Right lobe of liver (tissue), 6 donors: ENCODE measurements around the gene UBE2V1. TPM values are rescaled to one million over a fixed set of nuclear protein-coding genes. Genes with fewer than 3 reads are reported as not detected.

Experiments
- ATAC-seq, 4 donors: fragments of 200-7000 bp; cut with Tn5 transposase; one replicate each; pipeline ENCODE4 v1.9.1; 2020; ENCODE audit warnings: mild to moderate bottlenecking in 4 of 4, moderate library complexity in 4 of 4
- DNase-seq, 3 donors: peaks; one replicate each; pipeline ENCODE4 v3.0.0-alpha.2; 2020
- H3K27ac ChIP-seq, 3 donors: fragments of 200-600 bp; one replicate each; pipeline ENCODE4 v1.8.0; 2022
- H3K27me3 ChIP-seq, 2 donors: fragments of 200-600 bp; one replicate each; pipeline ENCODE4 v1.8.0; 2022
- H3K36me3 ChIP-seq, 4 donors: fragments of 200-600 bp; sonication (generic) in 1 of 4; one replicate each; pipeline versions ENCODE4 v1.5.1 to v1.8.0; 2017 to 2022; ENCODE audit warnings: control low read depth in 1 of 4
- H3K4me1 ChIP-seq, 4 donors: fragments of 200-600 bp; sonication (generic) in 1 of 4; one replicate each; pipeline versions ENCODE4 v1.5.1 to v1.8.0; 2017 to 2022; ENCODE audit warnings: control low read depth in 1 of 4
- H3K4me3 ChIP-seq, 3 donors: fragments of 200-600 bp; one replicate each; pipeline ENCODE4 v1.8.0; 2022
- H3K9me3 ChIP-seq, 4 donors: fragments of 200-600 bp; sonication (generic) in 1 of 4; one replicate each; pipeline versions ENCODE4 v1.5.1 to v1.8.0; 2017 to 2022; ENCODE audit warnings: control low read depth in 1 of 4
- CTCF ChIP-seq, 4 donors: fragments of 200-600 bp in 3 of 4; fragments of 450-650 bp in 1 of 4; IDR thresholded peaks; one replicate each; pipeline versions ENCODE4 v1.5.1 to v1.8.0; 2016 to 2022; ENCODE audit warnings: antibody characterized with exemption in 4 of 4, mild to moderate bottlenecking in 2 of 4
- POLR2A ChIP-seq: fragments of 450-650 bp; IDR thresholded peaks from one replicate; pipeline ENCODE4 v1.6.1; 2017; ENCODE audit warnings: antibody characterized with exemption, mild to moderate bottlenecking
- WGBS: methylation state at CpG from one replicate; pipeline ENCODE4 v1.1.6; 2018; ENCODE audit warnings: low coverage, low lambda C conversion rate; ENCODE audit not compliant: insufficient coverage; ENCODE audit errors: missing lambda C conversion rate; 5-methylcytosine and 5-hydroxymethylcytosine counted together
- intact Hi-C, 2 donors: fragments of 100-400 bp; cut with DNase I; formaldehyde crosslinking; loops; one replicate each; pipeline versions ENCODE4 v1.11.2 to v1.14.1; 2022
- total RNA-seq, 6 experiments: library from RNA; depleted of rRNA in 2 of 6; stranded (reverse); fragments of >200 nt in 2 of 6; fragmentation: NEBNext Ultra II Directional in 3 of 6; extraction: Animal tissue kit (Norgen Biotek cat#: 25700) in 3 of 6; gene quantifications; one replicate each; pipeline versions ENCODE4 v1.1.0 to v1.2.4, GENCODE V29; 2016 to 2023
- donor health status: DM: no; HTN: yes; CAD: no.
- donor health status: DM: no; HTN: no; CAD: no.
- donor health status: DM: no; HTN: no; CAD: no.
- donor health status: DM: no; HTN: yes; CAD: no.
- donor health status: DM: no; HTN: yes; CAD: no.

Gene UBE2V1
- total RNA-seq, 6 experiments from 2014 or later = 38.2 to 49.4 (median 44.3) TPM

- ATAC-seq (no peak), DNase-seq (no peak)
- peak overlapping the region; percentile 19 to 64 (median 45) for H3K27ac ChIP-seq
- TF ChIP-seq POLR2A (no peak), CTCF (IDR thresholded peaks at IDR 0.05) (no peak)
- H3K36me3 ChIP-seq = no peaks in the 10 kb centered on the region
- intact Hi-C loops = loop anchor here in 1 of 2 donors (5.0 kb wide), 1 partner anchor 57 kb away; no protein-coding TSS in a partner anchor
- peak overlapping the region; percentile 32 to 63 (median 59) for H3K4me3 ChIP-seq
- H3K9me3 ChIP-seq = no peaks in the 10 kb centered on the region
- WGBS = 48% methylated on average over 6 of the region's 6 CpGs
- H3K4me1 ChIP-seq = peaks cover 0 to 45% (median 20%) of the 10 kb centered on the region in 4 donors
- no peaks in the 10 kb centered on the region for H3K27me3 ChIP-seq
Measured at GRCh38 chr20:50115041-50115512, 2.1 kb upstream of the UBE2V1 start.

GRCh38 chr20:50113420-50114224 lies 672 bp upstream of the UBE2V1 start:
- ATAC-seq = no peak
- intact Hi-C loops = no loop called here
- H3K27ac ChIP-seq = peak overlapping the region; percentile 94 to 97 (median 95)
- no peaks in the 10 kb centered on the region for H3K36me3 ChIP-seq
- no peak for TF ChIP-seq POLR2A
- no peak for TF ChIP-seq CTCF (IDR thresholded peaks at IDR 0.05)
- no peak for DNase-seq
- H3K4me3 ChIP-seq = peak overlapping the region; percentile 89 to 99 (median 98)
- no peaks in the 10 kb centered on the region for H3K9me3 ChIP-seq
- no peaks in the 10 kb centered on the region for H3K27me3 ChIP-seq
- 8% methylated on average over 10 of the region's 11 CpGs for WGBS
- peaks cover 0 to 48% (median 25%) of the 10 kb centered on the region in 4 donors for H3K4me1 ChIP-seq

GRCh38 chr20:50111829-50112495 lies 988 bp downstream of the UBE2V1 start:
- WGBS = 11% methylated on average over 8 of the region's 9 CpGs
- H3K9me3 ChIP-seq = no peaks in the 10 kb centered on the region
- H3K27me3 ChIP-seq = no peaks in the 10 kb centered on the region
- no peak for TF ChIP-seq POLR2A
- TF ChIP-seq CTCF (IDR thresholded peaks at IDR 0.05) = no peak
- no peaks in the 10 kb centered on the region for H3K36me3 ChIP-seq
- peak overlapping the region; percentile 89 to 99 (median 98) for H3K4me3 ChIP-seq
- intact Hi-C loops = no loop called here
- DNase-seq = no peak
- no peak for ATAC-seq
- H3K27ac ChIP-seq = peak overlapping the region; percentile 94 to 97 (median 95)
- peaks cover 0 to 48% (median 26%) of the 10 kb centered on the region in 4 donors for H3K4me1 ChIP-seq

GRCh38 chr20:50111120-50111828 lies 1.7 kb downstream of the UBE2V1 start:
- Histone ChIP-seq H3K27me3 (no peaks in the 10 kb centered on the region), H3K4me1 (peaks cover 0 to 47% (median 25%) of the 10 kb centered on the region in 4 donors), H3K9me3 (no peaks in the 10 kb centered on the region), H3K36me3 (no peaks in the 10 kb centered on the region), H3K27ac (no peak overlapping the region), H3K4me3 (peak overlapping the region in 2 of 3 donors; percentile 89 to 99)
- intact Hi-C loops = no loop called here
- ATAC-seq (no peak), DNase-seq (no peak)
- 61% methylated on average over 8 of the region's 10 CpGs for WGBS
- TF ChIP-seq POLR2A = no peak
- no peak for TF ChIP-seq CTCF (IDR thresholded peaks at IDR 0.05)
